ENCODE results near the gene SLC35B4. TPM values are rescaled to one million over a fixed set of nuclear protein-coding genes. Genes with fewer than 3 reads are reported as not detected.

The SLC35B4 gene
- total RNA-seq, 1 experiment from 2014 or later = 17.9 TPM

DNA sequence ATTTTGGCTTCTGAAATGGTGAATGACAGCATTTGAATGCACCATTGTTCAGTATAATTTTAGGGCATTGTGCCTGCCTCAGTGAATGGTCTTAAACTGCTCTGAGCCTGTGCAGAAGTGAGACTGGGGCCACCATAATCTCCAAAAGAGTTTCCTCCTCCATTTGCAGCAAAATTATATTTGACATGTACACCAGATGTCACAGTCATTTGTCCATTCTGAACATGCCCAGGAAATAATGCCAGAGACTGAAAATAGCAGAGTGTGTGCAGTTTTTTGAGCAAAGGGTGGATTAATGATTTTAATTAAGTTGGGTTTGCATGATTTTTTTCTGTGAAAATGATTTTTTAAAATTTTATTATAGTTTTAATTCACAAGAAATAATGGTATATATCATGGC, 26.4 kb upstream of the SLC35B4 start:
- Histone ChIP-seq H3K9me2 (ENCODE audit: insufficient read depth) (no peaks in the 10 kb centered on the region), H3K9me3 (ENCODE audit: insufficient read depth, low read depth) (no peaks in the 10 kb centered on the region; the same call in 1 of the 2 replicates), H3K27me3 (ENCODE audit: insufficient read depth, low read depth) (no peaks in the 10 kb centered on the region), H2AFZ (no peak overlapping the region), H3K79me2 (ENCODE audit: low read depth) (no peaks in the 10 kb centered on the region), H3K4me2 (no peak overlapping the region), H4K20me1 (ENCODE audit: insufficient read depth) (no peaks in the 10 kb centered on the region), H3K4me1 (replicated peaks; ENCODE audit: insufficient read depth) (no peaks in the 10 kb centered on the region), H3F3A (ENCODE audit: insufficient read depth, low read depth) (no peaks in the 10 kb centered on the region), H3K27ac (no peak overlapping the region), H3K4me3 (no peak overlapping the region), H3K36me3 (ENCODE audit: low read depth) (no peaks in the 10 kb centered on the region)
- TF ChIP-seq, protein P1, sequence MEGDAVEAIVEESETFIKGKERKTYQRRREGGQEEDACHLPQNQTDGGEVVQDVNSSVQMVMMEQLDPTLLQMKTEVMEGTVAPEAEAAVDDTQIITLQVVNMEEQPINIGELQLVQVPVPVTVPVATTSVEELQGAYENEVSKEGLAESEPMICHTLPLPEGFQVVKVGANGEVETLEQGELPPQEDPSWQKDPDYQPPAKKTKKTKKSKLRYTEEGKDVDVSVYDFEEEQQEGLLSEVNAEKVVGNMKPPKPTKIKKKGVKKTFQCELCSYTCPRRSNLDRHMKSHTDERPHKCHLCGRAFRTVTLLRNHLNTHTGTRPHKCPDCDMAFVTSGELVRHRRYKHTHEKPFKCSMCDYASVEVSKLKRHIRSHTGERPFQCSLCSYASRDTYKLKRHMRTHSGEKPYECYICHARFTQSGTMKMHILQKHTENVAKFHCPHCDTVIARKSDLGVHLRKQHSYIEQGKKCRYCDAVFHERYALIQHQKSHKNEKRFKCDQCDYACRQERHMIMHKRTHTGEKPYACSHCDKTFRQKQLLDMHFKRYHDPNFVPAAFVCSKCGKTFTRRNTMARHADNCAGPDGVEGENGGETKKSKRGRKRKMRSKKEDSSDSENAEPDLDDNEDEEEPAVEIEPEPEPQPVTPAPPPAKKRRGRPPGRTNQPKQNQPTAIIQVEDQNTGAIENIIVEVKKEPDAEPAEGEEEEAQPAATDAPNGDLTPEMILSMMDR (conservative IDR thresholded peaks at IDR 0.05) = no peak
- no peak for TF ChIP-seq EZH2 (IDR thresholded peaks at IDR 0.05; ENCODE audit: low read depth)
- DNase-seq = no peak
- ChIA-PET CTCF (no interaction called here), POLR2A (ENCODE audit: unreplicated experiment) (interaction anchor here (0.8 kb wide), 1 partner anchor 849 kb away, joined by 4 read pairs; no protein-coding TSS in a partner anchor)
- no TSS peak for BruUV-seq (replicated peaks)
- intact Hi-C loops (cut with micrococcal nuclease; ENCODE audit: unreplicated experiment) = no loop called here

DNA sequence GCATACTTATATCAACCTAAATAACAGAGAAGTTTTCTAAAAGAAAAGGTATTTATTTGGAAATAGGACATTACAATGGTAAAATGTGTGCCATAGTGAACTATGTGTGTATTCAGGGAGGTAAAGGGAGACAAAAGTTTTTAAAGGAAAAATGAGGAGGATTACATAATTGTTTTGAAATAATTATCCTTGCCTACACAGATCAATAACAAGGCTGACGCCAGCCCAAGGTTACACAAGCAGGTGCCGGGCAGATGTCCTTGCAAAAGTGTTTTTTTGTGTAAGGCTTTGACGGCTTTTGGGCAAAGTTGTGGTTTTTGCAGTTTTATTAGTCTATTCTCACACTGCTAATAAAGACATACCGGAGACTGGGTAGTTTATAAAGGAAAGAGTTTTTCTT, 22.7 kb upstream of the SLC35B4 start:
- no peaks in the 10 kb centered on the region for H3K4me1 ChIP-seq (replicated peaks; ENCODE audit: insufficient read depth)
- H3K36me3 ChIP-seq (ENCODE audit: low read depth) = no peaks in the 10 kb centered on the region
- intact Hi-C loops (cut with micrococcal nuclease; ENCODE audit: unreplicated experiment) = no loop called here
- CTCF ChIA-PET = no interaction called here
- H3K27ac ChIP-seq = no peak overlapping the region
- H3K79me2 ChIP-seq (ENCODE audit: low read depth) = no peaks in the 10 kb centered on the region
- H4K20me1 ChIP-seq (ENCODE audit: insufficient read depth) = no peaks in the 10 kb centered on the region
- H2AFZ ChIP-seq = no peak overlapping the region
- no peaks in the 10 kb centered on the region for H3K27me3 ChIP-seq (ENCODE audit: insufficient read depth, low read depth)
- H3K9me3 ChIP-seq (ENCODE audit: insufficient read depth, low read depth) = no peaks in the 10 kb centered on the region; the same call in 1 of the 2 replicates
- TF ChIP-seq, protein P1 (conservative IDR thresholded peaks at IDR 0.05) = no peak
- no peak for TF ChIP-seq EZH2 (IDR thresholded peaks at IDR 0.05; ENCODE audit: low read depth)
- DNase-seq = no peak
- POLR2A ChIA-PET (ENCODE audit: unreplicated experiment) = no interaction called here
- no peaks in the 10 kb centered on the region for H3K9me2 ChIP-seq (ENCODE audit: insufficient read depth)
- H3F3A ChIP-seq (ENCODE audit: insufficient read depth, low read depth) = no peaks in the 10 kb centered on the region
- no TSS peak for BruUV-seq (replicated peaks)
- no peak overlapping the region for H3K4me3 ChIP-seq
- H3K4me2 ChIP-seq = no peak overlapping the region

DNA sequence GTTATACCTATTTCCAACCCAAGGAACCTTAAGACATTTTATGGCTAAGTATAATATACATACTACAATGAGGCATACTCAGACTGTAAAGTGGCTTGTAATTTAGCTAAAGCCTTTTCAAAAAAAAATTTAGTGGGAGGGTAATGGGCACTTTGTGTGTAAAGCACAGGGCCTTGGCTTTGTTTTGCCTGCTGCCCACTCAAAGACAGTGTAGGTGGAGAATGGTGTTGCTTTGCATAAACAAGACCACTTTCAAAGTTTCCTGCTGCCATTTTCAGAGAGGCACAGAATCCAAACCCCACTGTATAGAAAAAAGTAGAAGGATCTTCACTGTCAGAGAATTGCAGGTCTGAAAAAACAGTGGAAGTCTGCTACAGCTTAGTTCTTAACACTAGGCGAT, 21.2 kb upstream of the SLC35B4 start:
- Histone ChIP-seq H2AFZ (no peak overlapping the region), H3K27me3 (ENCODE audit: insufficient read depth, low read depth) (no peaks in the 10 kb centered on the region), H3K27ac (no peak overlapping the region), H3K79me2 (ENCODE audit: low read depth) (no peaks in the 10 kb centered on the region), H4K20me1 (ENCODE audit: insufficient read depth) (no peaks in the 10 kb centered on the region), H3K4me2 (no peak overlapping the region), H3K4me3 (no peak overlapping the region), H3K4me1 (replicated peaks; ENCODE audit: insufficient read depth) (no peaks in the 10 kb centered on the region), H3F3A (ENCODE audit: insufficient read depth, low read depth) (no peaks in the 10 kb centered on the region), H3K9me2 (ENCODE audit: insufficient read depth) (no peaks in the 10 kb centered on the region), H3K36me3 (ENCODE audit: low read depth) (no peaks in the 10 kb centered on the region), H3K9me3 (ENCODE audit: insufficient read depth, low read depth) (no peaks in the 10 kb centered on the region; the same call in 1 of the 2 replicates)
- intact Hi-C loops (cut with micrococcal nuclease; ENCODE audit: unreplicated experiment) = no loop called here
- DNase-seq = no peak
- ChIA-PET POLR2A (ENCODE audit: unreplicated experiment) (no interaction called here), CTCF (no interaction called here)
- TF ChIP-seq, protein P1 (conservative IDR thresholded peaks at IDR 0.05) = no peak
- no peak for TF ChIP-seq EZH2 (IDR thresholded peaks at IDR 0.05; ENCODE audit: low read depth)
- BruUV-seq (replicated peaks) = no TSS peak
